Natural killer cell (primary cell): ENCODE results near the gene LRRC27. TPM values are rescaled to one million over a fixed set of nuclear protein-coding genes. Genes with fewer than 3 reads are reported as not detected.

ENCODE experiments used
- ATAC-seq, 3 donors: fragments of 150-1000 bp in 2 of 3; fragments of 200-7000 bp in 1 of 3; cut with Tn5 transposase; 1 replicate in 1 of 3; 2 replicates in 2 of 3; pipeline ENCODE4 v1.10.0; 2021; ENCODE audit warnings: mild to moderate bottlenecking in 2 of 3, moderate library complexity in 2 of 3
- DNase-seq, 2 donors: peaks; one replicate each; pipeline versions ENCODE4 v3.0.0 to v3.0.0-alpha.2; 2013 to 2021; ENCODE audit warnings: mixed read lengths in 1 of 2
- H3K27ac ChIP-seq: one replicate; pipeline ENCODE4 v1.5.1; 2013; ENCODE audit warnings: mild to moderate bottlenecking, low read length
- H3K27me3 ChIP-seq: one replicate; pipeline ENCODE4 v1.6.1; 2013; ENCODE audit warnings: low read length; ENCODE audit not compliant: control insufficient read depth, insufficient read depth
- H3K36me3 ChIP-seq: one replicate; pipeline ENCODE4 v1.6.1; 2013; ENCODE audit warnings: low read length; ENCODE audit not compliant: control insufficient read depth, insufficient read depth
- H3K4me1 ChIP-seq: one replicate; pipeline ENCODE4 v1.6.1; 2013; ENCODE audit warnings: low read length; ENCODE audit not compliant: control insufficient read depth, insufficient read depth
- H3K4me3 ChIP-seq: one replicate; pipeline ENCODE4 v1.5.1; 2013; ENCODE audit warnings: low read length
- H3K9me3 ChIP-seq: one replicate; pipeline ENCODE4 v1.6.1; 2013; ENCODE audit warnings: low read length; ENCODE audit not compliant: control insufficient read depth, insufficient read depth
- H3K27ac Mint-ChIP-seq, 2 donors: one replicate each; pipeline ENCODE4 v1.8.0; 2022; ENCODE audit warnings: mild to moderate bottlenecking in 2 of 2, mixed read lengths in 2 of 2, moderate library complexity in 1 of 2
- H3K27me3 Mint-ChIP-seq, 2 donors: one replicate each; pipeline ENCODE4 v1.8.0; 2022; ENCODE audit warnings: low read depth in 2 of 2, mixed read lengths in 2 of 2
- H3K36me3 Mint-ChIP-seq: one replicate; pipeline ENCODE4 v1.8.0; 2022; ENCODE audit warnings: mixed read lengths
- H3K4me1 Mint-ChIP-seq, 2 donors: one replicate each; pipeline ENCODE4 v1.8.0; 2022; ENCODE audit warnings: mixed read lengths in 2 of 2
- H3K4me3 Mint-ChIP-seq: one replicate; pipeline ENCODE4 v1.8.0; 2022; ENCODE audit warnings: mild to moderate bottlenecking, moderate library complexity, mixed read lengths
- H3K9me3 Mint-ChIP-seq, 2 donors: one replicate each; pipeline ENCODE4 v1.8.0; 2022; ENCODE audit warnings: mixed read lengths in 2 of 2
- WGBS: methylation state at CpG from one replicate; pipeline ENCODE4 v1.1.7; 2013; ENCODE audit warnings: missing lambda C conversion rate; ENCODE audit not compliant: insufficient coverage; 5-methylcytosine and 5-hydroxymethylcytosine counted together
- intact Hi-C: fragments of 100-400 bp; cut with micrococcal nuclease; formaldehyde crosslinking; loops from one replicate; pipeline ENCODE4 v1.14.2; 2022
- total RNA-seq, 4 donors: library from RNA; stranded (reverse); fragments of 120-200 nt in 1 of 4; gene quantifications; one replicate each; pipeline versions ENCODE4 v1.2.3 to v1.2.4, GENCODE V29; 2013 to 2022
- TF ChIP-seq, protein P1 (sequence below): fragments of 200-600 bp; IDR thresholded peaks from one replicate; pipeline ENCODE4 v1.8.0; 2022; ENCODE audit warnings: antibody characterized with exemption

LRRC27 gene
- total RNA-seq, 3 donors from 2014 or later (not counting 1 experiment from before 2014, with no cell fraction given) = 8.1 to 22.5 (median 9.9) TPM

DNA sequence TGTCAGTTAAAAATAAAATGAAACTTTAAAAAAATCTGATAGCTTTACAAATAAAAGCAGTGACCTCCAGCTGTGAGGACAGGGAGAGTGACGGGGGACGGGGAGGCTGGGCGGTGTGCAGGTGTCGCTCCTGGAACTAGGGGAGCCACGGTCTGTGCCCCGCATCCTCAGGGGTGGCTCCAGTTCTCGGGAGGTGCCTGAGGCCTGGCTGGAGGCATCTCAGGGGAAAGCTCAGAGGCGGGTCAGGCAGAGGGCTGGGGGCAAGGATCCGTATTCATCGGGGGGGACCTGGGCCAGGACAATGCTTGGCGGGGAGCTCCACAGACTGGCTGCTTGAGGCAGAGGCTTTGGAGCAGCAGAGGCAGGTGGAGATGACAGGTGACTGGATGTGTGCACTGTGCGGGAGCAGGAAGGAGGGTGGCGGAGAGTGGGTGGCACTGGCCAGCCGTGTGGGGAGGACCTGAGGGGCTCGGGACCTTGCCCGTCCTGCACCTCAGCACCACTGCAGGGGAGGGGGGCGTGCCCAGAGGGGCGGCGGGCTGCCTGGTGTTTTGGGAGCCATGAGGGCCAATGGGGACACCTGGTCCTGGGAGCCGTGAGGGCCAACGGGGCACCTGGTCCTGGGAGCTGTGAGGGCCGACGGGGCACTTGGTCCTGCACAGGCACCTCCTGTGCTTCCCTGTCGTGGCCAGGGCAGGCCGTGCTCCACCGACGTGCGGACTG, 78.2 kb downstream of the LRRC27 start:
- H3K4me1 Mint-ChIP-seq = peaks cover 27 to 65% of the 10 kb centered on the region in 2 donors
- H3K4me1 ChIP-seq = peaks cover 51% of the 10 kb centered on the region
- ATAC-seq = no peak
- no peak overlapping the region for H3K4me3 ChIP-seq
- H3K36me3 ChIP-seq = peaks cover 16% of the 10 kb centered on the region
- DNase-seq = no peak
- no peaks in the 10 kb centered on the region for H3K27me3 Mint-ChIP-seq
- H3K27me3 ChIP-seq = no peaks in the 10 kb centered on the region
- H3K27ac Mint-ChIP-seq = peak overlapping the region; percentile 22 to 36
- WGBS = 93% methylated on average over 28 of the region's 28 CpGs
- no peak overlapping the region for H3K4me3 Mint-ChIP-seq
- H3K27ac ChIP-seq = no peak overlapping the region
- no peaks in the 10 kb centered on the region for H3K9me3 Mint-ChIP-seq
- intact Hi-C loops = no loop called here
- TF ChIP-seq, protein P1, sequence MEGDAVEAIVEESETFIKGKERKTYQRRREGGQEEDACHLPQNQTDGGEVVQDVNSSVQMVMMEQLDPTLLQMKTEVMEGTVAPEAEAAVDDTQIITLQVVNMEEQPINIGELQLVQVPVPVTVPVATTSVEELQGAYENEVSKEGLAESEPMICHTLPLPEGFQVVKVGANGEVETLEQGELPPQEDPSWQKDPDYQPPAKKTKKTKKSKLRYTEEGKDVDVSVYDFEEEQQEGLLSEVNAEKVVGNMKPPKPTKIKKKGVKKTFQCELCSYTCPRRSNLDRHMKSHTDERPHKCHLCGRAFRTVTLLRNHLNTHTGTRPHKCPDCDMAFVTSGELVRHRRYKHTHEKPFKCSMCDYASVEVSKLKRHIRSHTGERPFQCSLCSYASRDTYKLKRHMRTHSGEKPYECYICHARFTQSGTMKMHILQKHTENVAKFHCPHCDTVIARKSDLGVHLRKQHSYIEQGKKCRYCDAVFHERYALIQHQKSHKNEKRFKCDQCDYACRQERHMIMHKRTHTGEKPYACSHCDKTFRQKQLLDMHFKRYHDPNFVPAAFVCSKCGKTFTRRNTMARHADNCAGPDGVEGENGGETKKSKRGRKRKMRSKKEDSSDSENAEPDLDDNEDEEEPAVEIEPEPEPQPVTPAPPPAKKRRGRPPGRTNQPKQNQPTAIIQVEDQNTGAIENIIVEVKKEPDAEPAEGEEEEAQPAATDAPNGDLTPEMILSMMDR = no peak
- no peaks in the 10 kb centered on the region for H3K36me3 Mint-ChIP-seq
- no peaks in the 10 kb centered on the region for H3K9me3 ChIP-seq

DNA sequence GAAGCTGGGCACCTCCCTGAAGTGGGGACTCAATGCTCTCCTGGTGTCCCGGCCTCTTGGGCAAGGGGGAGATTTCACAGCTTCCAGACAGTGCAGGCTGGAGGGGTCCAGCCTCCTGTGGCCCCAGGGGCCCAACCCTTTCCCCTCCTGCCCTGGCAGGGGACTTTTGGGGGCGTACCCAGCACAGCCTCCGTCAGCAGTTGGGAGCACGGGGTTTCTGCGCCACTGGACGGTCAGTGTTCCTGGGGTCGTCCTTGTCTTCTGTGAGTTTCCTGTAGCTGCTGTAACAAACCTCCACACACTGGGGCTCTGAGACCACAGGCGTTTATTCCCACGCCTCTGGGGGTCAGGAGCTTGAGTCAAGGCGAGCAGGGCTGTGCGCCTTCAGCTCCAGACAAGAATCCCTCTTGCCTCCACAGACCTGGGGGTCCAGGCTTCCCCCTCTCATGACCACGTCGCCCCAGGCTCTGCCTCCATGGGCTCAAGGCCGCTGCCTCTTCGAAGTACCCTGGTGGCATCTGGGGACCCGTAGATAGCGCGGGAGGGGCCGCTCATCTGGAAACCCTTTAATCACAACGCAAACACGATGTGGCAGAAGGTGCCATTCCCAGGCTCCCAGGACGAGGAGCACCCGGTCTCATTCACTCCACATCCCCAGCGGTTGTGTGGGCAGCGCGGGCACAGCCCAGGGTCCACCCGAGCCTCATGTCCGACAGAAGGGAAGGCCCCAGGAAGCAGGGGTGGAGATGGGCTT, 79.0 kb downstream of the LRRC27 start:
- H3K4me1 ChIP-seq = peaks cover 50% of the 10 kb centered on the region

DNA sequence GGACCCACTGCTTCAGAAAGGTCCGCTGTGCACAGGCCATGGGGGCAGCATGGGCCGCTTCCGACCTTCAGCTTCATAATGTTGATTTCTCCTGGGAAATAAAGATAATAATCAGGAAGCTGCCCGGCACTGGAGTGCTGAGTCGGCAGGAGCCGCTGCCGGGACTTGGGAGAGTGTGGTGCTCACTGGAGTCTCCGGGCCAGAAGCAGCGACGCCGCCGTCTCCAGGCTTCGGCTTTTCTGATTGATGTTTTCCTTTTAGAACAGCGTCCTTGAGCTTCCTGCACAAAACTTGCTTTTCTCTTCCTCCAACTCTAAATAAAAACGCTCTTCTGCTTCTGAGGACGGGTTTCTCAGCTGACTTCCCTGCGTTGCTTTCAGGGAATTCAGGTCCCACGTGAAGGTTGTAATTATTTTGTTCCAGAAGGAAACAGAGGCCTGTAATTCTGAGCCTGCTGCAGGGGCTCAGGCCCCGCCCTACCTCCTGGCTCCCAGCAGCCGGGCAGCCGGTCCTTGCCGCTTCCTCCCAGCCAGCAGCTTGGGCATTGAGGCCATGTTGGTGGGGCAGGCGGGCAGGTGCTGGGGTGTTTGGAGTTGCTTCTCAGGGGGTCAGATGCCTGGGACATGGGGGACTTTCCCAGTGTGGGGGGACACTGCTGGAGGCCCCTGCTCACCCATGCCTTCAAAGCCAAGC, 79.7 kb downstream of the LRRC27 start:
- WGBS = 58% methylated on average over 23 of the region's 23 CpGs
- TF ChIP-seq, protein P1 = no peak
- Mint-ChIP-seq H3K27ac (peak overlapping the region in 1 of 2 donors; percentile 16), H3K4me1 (peaks cover 27 to 61% of the 10 kb centered on the region in 2 donors), H3K27me3 (no peaks in the 10 kb centered on the region), H3K4me3 (peak overlapping the region; percentile 9), H3K36me3 (no peaks in the 10 kb centered on the region), H3K9me3 (no peaks in the 10 kb centered on the region)
- no peak for ATAC-seq
- Histone ChIP-seq H3K27me3 (no peaks in the 10 kb centered on the region), H3K9me3 (no peaks in the 10 kb centered on the region), H3K4me1 (peaks cover 48% of the 10 kb centered on the region), H3K27ac (no peak overlapping the region), H3K4me3 (no peak overlapping the region), H3K36me3 (peaks cover 4% of the 10 kb centered on the region)
- intact Hi-C loops = no loop called here
- DNase-seq = no peak

More for the DNA sequence above, 79.0 kb downstream of the LRRC27 start:
- ATAC-seq (no peak), DNase-seq (no peak)
- Histone ChIP-seq H3K27me3 (no peaks in the 10 kb centered on the region), H3K27ac (no peak overlapping the region), H3K4me3 (no peak overlapping the region), H3K36me3 (peaks cover 10% of the 10 kb centered on the region), H3K9me3 (no peaks in the 10 kb centered on the region)
- intact Hi-C loops = no loop called here
- 86% methylated on average over 28 of the region's 28 CpGs for WGBS
- Mint-ChIP-seq H3K9me3 (no peaks in the 10 kb centered on the region), H3K4me3 (no peak overlapping the region), H3K36me3 (no peaks in the 10 kb centered on the region), H3K27ac (peak overlapping the region in 1 of 2 donors; percentile 16), H3K4me1 (peaks cover 27 to 64% of the 10 kb centered on the region in 2 donors), H3K27me3 (no peaks in the 10 kb centered on the region)
- TF ChIP-seq, protein P1 = no peak
